ENCODE measurements around the gene STARD13. TPM values are rescaled to one million over a fixed set of nuclear protein-coding genes. Genes with fewer than 3 reads are reported as not detected.

Gene STARD13
- total RNA-seq, 2 experiments from 2014 or later = 0.57 TPM; not detected in 1

DNA sequence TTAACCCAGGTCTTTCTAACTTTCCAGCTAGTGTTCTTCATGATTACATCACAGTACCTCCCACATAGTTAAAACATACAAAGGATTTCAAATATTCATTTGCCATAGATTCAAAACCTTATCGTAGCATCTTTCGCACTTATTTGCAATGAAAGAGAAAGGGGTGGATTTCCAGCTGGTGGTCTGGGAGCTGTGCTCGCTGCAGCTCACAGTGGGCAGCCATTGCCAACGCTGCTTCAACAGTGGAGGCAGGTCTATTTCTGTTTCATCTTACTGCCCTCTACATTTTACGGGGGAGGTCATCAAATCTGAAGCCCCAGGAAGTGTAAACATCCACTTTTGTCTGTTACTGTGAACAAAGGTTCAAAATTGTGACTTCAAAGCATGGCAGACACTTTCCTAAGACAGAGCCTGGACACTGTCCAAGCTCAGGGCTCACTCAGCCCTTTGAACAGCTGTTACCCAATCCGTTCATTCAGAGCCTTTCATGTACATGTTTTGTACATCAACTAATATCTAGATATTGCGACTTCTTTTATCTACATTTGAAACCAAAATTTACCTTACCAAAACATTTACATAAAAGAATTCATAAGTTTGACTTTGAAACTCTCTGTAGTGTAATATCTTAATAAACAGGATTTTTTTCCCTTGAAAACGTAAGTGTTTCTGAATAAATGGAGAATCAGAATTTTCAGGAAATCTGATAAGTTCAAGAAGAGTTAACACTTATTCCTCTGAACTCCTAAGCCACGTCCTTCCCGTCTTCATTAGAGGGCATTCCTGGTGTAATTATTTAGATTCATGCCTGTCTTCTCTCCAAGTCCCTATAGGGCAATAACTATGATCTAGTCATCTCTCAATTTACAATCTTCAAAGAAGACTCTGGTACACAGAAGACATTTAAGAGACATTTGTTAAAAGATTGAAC, 25.1 kb downstream of the STARD13 start:
- Histone ChIP-seq H3K4me1 (ENCODE audit: insufficient read depth, low read length, poor library complexity, severe bottlenecking) (no peaks in the 10 kb centered on the region), H3K36me3 (ENCODE audit: insufficient read depth, low read length) (no peaks in the 10 kb centered on the region), H3K4me3 (ENCODE audit: low read depth, low read length, poor library complexity, severe bottlenecking) (no peak overlapping the region), H3K9me2 (ENCODE audit: insufficient read depth, low read length) (no peaks in the 10 kb centered on the region), H3K4me2 (ENCODE audit: low read length) (no peak overlapping the region), H2AFZ (ENCODE audit: low read length) (no peak overlapping the region), H3K27ac (ENCODE audit: low read depth, low read length, poor library complexity, severe bottlenecking) (no peak overlapping the region), H4K20me1 (ENCODE audit: insufficient read depth, low read length) (no peaks in the 10 kb centered on the region), H3K79me2 (ENCODE audit: insufficient read depth, low read depth, low read length) (no peaks in the 10 kb centered on the region), H3K9me3 (ENCODE audit: low read length) (no peaks in the 10 kb centered on the region)
- DNase-seq (ENCODE audit: low spot score) = no peak
- ChIA-PET CTCF (ENCODE audit: unreplicated experiment) (no interaction called here), POLR2A (interaction anchor here (0.7 to 1.6 kb wide), 3 partner anchors 9 to 12 kb away, joined by 3 read pairs; no protein-coding TSS in a partner anchor)
- intact Hi-C loops (cut with micrococcal nuclease; ENCODE audit: unreplicated experiment) = no loop called here
- no TSS peak for BruUV-seq (replicated peaks)
- TF ChIP-seq EZH2phosphoT487 (IDR thresholded peaks at IDR 0.05; ENCODE audit: borderline replicate concordance, low read depth, low read length) = no peak
- TF ChIP-seq, protein P1, sequence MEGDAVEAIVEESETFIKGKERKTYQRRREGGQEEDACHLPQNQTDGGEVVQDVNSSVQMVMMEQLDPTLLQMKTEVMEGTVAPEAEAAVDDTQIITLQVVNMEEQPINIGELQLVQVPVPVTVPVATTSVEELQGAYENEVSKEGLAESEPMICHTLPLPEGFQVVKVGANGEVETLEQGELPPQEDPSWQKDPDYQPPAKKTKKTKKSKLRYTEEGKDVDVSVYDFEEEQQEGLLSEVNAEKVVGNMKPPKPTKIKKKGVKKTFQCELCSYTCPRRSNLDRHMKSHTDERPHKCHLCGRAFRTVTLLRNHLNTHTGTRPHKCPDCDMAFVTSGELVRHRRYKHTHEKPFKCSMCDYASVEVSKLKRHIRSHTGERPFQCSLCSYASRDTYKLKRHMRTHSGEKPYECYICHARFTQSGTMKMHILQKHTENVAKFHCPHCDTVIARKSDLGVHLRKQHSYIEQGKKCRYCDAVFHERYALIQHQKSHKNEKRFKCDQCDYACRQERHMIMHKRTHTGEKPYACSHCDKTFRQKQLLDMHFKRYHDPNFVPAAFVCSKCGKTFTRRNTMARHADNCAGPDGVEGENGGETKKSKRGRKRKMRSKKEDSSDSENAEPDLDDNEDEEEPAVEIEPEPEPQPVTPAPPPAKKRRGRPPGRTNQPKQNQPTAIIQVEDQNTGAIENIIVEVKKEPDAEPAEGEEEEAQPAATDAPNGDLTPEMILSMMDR (conservative IDR thresholded peaks at IDR 0.05; ENCODE audit: low read length) = no peak

DNA sequence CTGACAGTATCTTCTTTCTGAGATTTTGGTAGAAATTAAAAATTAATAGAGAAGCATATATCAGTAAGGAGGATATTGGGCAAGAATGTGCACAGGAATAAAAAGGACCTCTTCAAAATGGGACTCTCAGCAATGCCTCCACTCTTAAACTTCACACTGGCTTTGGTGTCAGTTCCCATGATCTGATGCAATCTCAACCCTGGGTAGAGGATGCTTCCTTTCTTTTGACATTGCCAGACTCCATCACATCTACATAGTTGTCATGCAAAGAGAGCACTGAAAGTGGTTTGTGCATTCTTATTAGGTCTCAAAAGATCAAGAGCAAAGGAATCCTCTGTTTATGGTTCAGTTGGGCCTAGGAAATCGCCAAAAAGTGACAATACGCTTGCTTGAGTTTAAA, 26.3 kb downstream of the STARD13 start:
- Histone ChIP-seq H3K9me2 (ENCODE audit: insufficient read depth, low read length) (no peaks in the 10 kb centered on the region), H2AFZ (ENCODE audit: low read length) (no peak overlapping the region), H3K79me2 (ENCODE audit: insufficient read depth, low read depth, low read length) (no peaks in the 10 kb centered on the region), H3K9me3 (ENCODE audit: low read length) (no peaks in the 10 kb centered on the region), H3K27ac (ENCODE audit: low read depth, low read length, poor library complexity, severe bottlenecking) (no peak overlapping the region), H3K4me2 (ENCODE audit: low read length) (no peak overlapping the region), H3K4me1 (ENCODE audit: insufficient read depth, low read length, poor library complexity, severe bottlenecking) (no peaks in the 10 kb centered on the region), H3K36me3 (ENCODE audit: insufficient read depth, low read length) (no peaks in the 10 kb centered on the region), H3K4me3 (ENCODE audit: low read depth, low read length, poor library complexity, severe bottlenecking) (no peak overlapping the region), H4K20me1 (ENCODE audit: insufficient read depth, low read length) (no peaks in the 10 kb centered on the region)
- TF ChIP-seq EZH2phosphoT487 (IDR thresholded peaks at IDR 0.05; ENCODE audit: borderline replicate concordance, low read depth, low read length) = no peak
- TF ChIP-seq, protein P1 (conservative IDR thresholded peaks at IDR 0.05; ENCODE audit: low read length) = no peak
- DNase-seq (ENCODE audit: low spot score) = no peak
- POLR2A ChIA-PET = interaction anchor here (0.6 to 1.6 kb wide), 4 partner anchors 10 to 678 kb away, joined by 3 to 7 read pairs (median 4); no protein-coding TSS in a partner anchor
- no TSS peak for BruUV-seq (replicated peaks)
- intact Hi-C loops (cut with micrococcal nuclease; ENCODE audit: unreplicated experiment) = no loop called here
- CTCF ChIA-PET (ENCODE audit: unreplicated experiment) = no interaction called here

DNA sequence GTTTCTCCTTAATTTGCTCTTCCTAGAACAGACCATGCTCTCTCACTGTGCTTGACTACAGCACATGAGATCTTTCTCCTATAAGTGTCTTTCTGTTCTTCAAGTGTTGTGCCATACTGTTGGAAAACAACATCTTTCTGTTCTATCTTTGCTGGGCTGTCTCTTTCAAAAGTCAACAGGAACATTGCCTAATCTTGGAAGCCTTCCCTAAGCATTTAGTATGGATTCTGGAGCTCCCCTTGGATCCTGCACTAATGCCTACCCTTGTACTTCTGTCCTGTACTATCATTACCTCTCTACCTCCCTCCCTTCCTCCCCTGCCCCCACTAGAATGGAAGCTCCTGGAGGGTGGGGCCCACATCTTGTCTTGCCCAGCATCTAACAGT, 26.8 kb downstream of the STARD13 start:
- no peak overlapping the region for H3K4me3 ChIP-seq (ENCODE audit: low read depth, low read length, poor library complexity, severe bottlenecking)
- no peak overlapping the region for H3K4me2 ChIP-seq (ENCODE audit: low read length)
- no peaks in the 10 kb centered on the region for H3K79me2 ChIP-seq (ENCODE audit: insufficient read depth, low read depth, low read length)
- DNase-seq (ENCODE audit: low spot score) = no peak
- no peaks in the 10 kb centered on the region for H3K9me3 ChIP-seq (ENCODE audit: low read length)
- intact Hi-C loops (cut with micrococcal nuclease; ENCODE audit: unreplicated experiment) = no loop called here
- no peak overlapping the region for H2AFZ ChIP-seq (ENCODE audit: low read length)
- ChIA-PET CTCF (ENCODE audit: unreplicated experiment) (no interaction called here), POLR2A (interaction anchor here (0.7 kb wide), 1 partner anchor 114 kb away, joined by 4 read pairs; no protein-coding TSS in a partner anchor)
- no peaks in the 10 kb centered on the region for H3K9me2 ChIP-seq (ENCODE audit: insufficient read depth, low read length)
- TF ChIP-seq EZH2phosphoT487 (IDR thresholded peaks at IDR 0.05; ENCODE audit: borderline replicate concordance, low read depth, low read length) = no peak
- TF ChIP-seq, protein P1 (conservative IDR thresholded peaks at IDR 0.05; ENCODE audit: low read length) = no peak
- no TSS peak for BruUV-seq (replicated peaks)
- no peaks in the 10 kb centered on the region for H3K4me1 ChIP-seq (ENCODE audit: insufficient read depth, low read length, poor library complexity, severe bottlenecking)
- H4K20me1 ChIP-seq (ENCODE audit: insufficient read depth, low read length) = no peaks in the 10 kb centered on the region
- no peak overlapping the region for H3K27ac ChIP-seq (ENCODE audit: low read depth, low read length, poor library complexity, severe bottlenecking)
- H3K36me3 ChIP-seq (ENCODE audit: insufficient read depth, low read length) = no peaks in the 10 kb centered on the region

All from OCI-LY7 (cell line).